ENCODE results near the gene CAMKV.
A peak's percentile ranks its signal among the peaks of the same experiment; 100 is the strongest.
"Not testable (repeated sequence)": the region's sequence is repeated elsewhere in the genome, so short reads cannot be mapped to it uniquely, and the experiment has no call there.

The CAMKV gene

GRCh38 chr3:49855662-49856061, 14.0 kb downstream of the CAMKV start:
- DNase-seq (ENCODE audit: low spot score): no peak

GRCh38 chr3:49845694-49846093, 24.0 kb downstream of the CAMKV start:
- DNase-seq (ENCODE audit: low spot score): no peak

GRCh38 chr3:49844464-49845183, 25.1 kb downstream of the CAMKV start:
- no peak for DNase-seq (ENCODE audit: low spot score)

GRCh38 chr3:49842843-49843517, 26.7 kb downstream of the CAMKV start:
- no peak for DNase-seq (ENCODE audit: low spot score)

GRCh38 chr3:49841806-49842205, 27.9 kb downstream of the CAMKV start:
- no peak for DNase-seq (ENCODE audit: low spot score)

- peak; percentile 29 for DNase-seq (ENCODE audit: low spot score)
Measured at GRCh38 chr3:49841126-49841696, 28.5 kb downstream of the CAMKV start.

GRCh38 chr3:49840388-49840787, 29.3 kb downstream of the CAMKV start:
- DNase-seq (ENCODE audit: low spot score): no peak

- peak; percentile 64 for DNase-seq (ENCODE audit: low spot score)
Measured at GRCh38 chr3:49839193-49839809, 30.4 kb downstream of the CAMKV start.

GRCh38 chr3:49831341-49831740, 38.4 kb downstream of the CAMKV start:
- DNase-seq (ENCODE audit: low spot score): no peak

GRCh38 chr3:49826016-49826415, 43.7 kb downstream of the CAMKV start:
- DNase-seq (ENCODE audit: low spot score): no peak

- not testable (repeated sequence) for DNase-seq (ENCODE audit: low spot score)
Measured at GRCh38 chr3:49823131-49823530, 46.6 kb downstream of the CAMKV start.

- DNase-seq (ENCODE audit: low spot score): no peak
Measured at GRCh38 chr3:49813497-49814174, 56.1 kb downstream of the CAMKV start, which contains the start of gene UBA7. Gene UBA7 (minus strand): TSS chr3:49813953. CDS start chr3:49813787, 166 bp downstream.

- DNase-seq (ENCODE audit: low spot score): no peak
Measured at GRCh38 chr3:49812916-49813496, 56.7 kb downstream of the CAMKV start.

Small RNA genes lying within 50 kb of the gene (small RNA-seq; reads per million reads assigned to genes)
- gene RN7SL217P: 0 reads per million in 2 experiments
